IPS-20b (cell line): ENCODE results near the gene PNLIPRP3.

Experiments
- H3K27ac ChIP-seq: one replicate; pipeline ENCODE4 v1.5.1; 2013; ENCODE audit warnings: low read length
- H3K27me3 ChIP-seq: 2 replicates; pipeline ENCODE4 v1.6.1; 2013; ENCODE audit warnings: mild to moderate bottlenecking, low read length, inconsistent platforms; ENCODE audit not compliant: insufficient read depth
- H3K36me3 ChIP-seq: 2 replicates; pipeline ENCODE4 v1.6.1; 2013; ENCODE audit warnings: low read depth, mild to moderate bottlenecking, inconsistent platforms, low read length, moderate library complexity; ENCODE audit not compliant: insufficient read depth
- H3K4me1 ChIP-seq: 2 replicates; pipeline ENCODE4 v1.6.1; 2013; ENCODE audit warnings: mild to moderate bottlenecking, control low read depth, inconsistent platforms, low read length, moderate library complexity; ENCODE audit not compliant: insufficient read depth
- H3K4me3 ChIP-seq: 2 replicates; pipeline ENCODE4 v1.5.1; 2013; ENCODE audit warnings: mild to moderate bottlenecking, low read length, inconsistent platforms
- H3K9ac ChIP-seq: 2 replicates; pipeline ENCODE4 v1.6.1; 2013; ENCODE audit warnings: low read depth, mild to moderate bottlenecking, inconsistent platforms, low read length, moderate library complexity
- H3K9me3 ChIP-seq: 2 replicates; pipeline ENCODE4 v1.6.1; 2013; ENCODE audit warnings: mild to moderate bottlenecking, low read depth, low read length, inconsistent platforms; ENCODE audit not compliant: insufficient read depth

PNLIPRP3 gene

DNA sequence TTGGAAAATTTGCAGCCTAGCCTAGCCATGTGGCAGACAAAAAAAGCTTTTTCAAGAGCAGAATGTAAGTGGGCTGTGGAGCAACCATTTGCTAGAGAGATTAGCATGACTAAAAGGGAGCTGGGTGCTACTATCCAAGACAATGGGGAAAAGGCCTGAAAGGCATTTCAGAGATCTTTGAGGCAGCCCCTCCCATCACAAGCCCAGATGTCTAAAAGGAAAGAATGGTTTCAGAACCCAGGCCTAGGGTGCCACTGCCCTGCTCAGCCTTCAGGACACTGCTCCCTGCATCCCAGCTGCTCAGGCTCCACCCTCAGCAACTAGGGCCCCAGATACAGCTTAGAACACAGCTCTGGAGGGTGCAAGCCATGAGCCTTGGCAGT lies 24.7 kb downstream of the PNLIPRP3 start:
- Histone ChIP-seq H3K36me3 (no peaks in the 10 kb centered on the region), H3K4me1 (peaks cover 4% of the 10 kb centered on the region; the same call in 1 of the 2 replicates), H3K27ac (no peak overlapping the region), H3K27me3 (no peaks in the 10 kb centered on the region), H3K9me3 (peaks cover 4% of the 10 kb centered on the region; the same call in 1 of the 2 replicates), H3K9ac (peak overlapping the region; percentile 49; the same call in 1 of the 2 replicates), H3K4me3 (no peak overlapping the region)

DNA sequence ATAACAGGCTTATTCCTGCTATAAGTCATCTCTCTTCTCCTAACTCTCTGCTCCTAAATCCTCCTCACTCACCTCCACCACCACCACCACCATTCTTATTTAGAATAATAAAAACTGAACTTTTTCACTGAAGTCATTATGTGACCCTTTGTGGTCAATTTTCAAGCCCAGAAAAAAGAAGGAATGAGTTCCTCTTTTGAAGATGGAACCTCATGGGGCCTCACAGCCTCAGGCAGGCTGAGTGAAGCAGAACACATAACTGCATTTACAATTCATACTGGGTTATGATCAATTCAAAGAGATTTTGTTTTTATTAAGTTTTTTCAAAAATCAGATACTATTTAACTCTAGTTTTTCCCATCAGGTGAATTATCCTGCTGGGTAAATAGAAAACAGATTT lies 29.8 kb downstream of the PNLIPRP3 start:
- no peaks in the 10 kb centered on the region for H3K36me3 ChIP-seq
- H3K27me3 ChIP-seq = no peaks in the 10 kb centered on the region
- no peak overlapping the region for H3K4me3 ChIP-seq
- no peak overlapping the region for H3K9ac ChIP-seq
- no peaks in the 10 kb centered on the region; the same call in 1 of the 2 replicates for H3K9me3 ChIP-seq
- H3K4me1 ChIP-seq = peaks cover 4% of the 10 kb centered on the region; the same call in 1 of the 2 replicates
- no peak overlapping the region for H3K27ac ChIP-seq

DNA sequence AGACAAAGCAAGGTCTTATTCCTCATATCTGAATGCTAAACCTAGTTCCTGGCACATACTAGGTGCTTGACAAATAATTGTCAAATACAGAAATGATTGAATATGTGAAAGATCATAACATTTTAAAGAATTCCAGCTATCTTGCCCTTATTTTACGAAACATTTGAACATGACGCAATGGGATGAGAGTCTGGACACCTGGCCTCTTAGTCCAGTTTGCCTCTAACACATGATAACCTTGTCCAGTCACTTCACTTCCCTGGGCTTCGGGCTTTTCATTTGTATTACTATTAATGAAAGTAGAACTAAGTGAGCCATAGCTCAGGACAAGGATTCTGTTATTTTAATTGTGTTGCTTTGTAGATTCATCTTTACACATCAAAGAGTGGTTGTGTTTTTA lies 32.6 kb downstream of the PNLIPRP3 start:
- no peak overlapping the region for H3K27ac ChIP-seq
- no peaks in the 10 kb centered on the region for H3K36me3 ChIP-seq
- no peaks in the 10 kb centered on the region for H3K9me3 ChIP-seq
- no peak overlapping the region for H3K9ac ChIP-seq
- no peaks in the 10 kb centered on the region for H3K27me3 ChIP-seq
- H3K4me1 ChIP-seq = no peaks in the 10 kb centered on the region; the same call in 1 of the 2 replicates
- no peak overlapping the region for H3K4me3 ChIP-seq

DNA sequence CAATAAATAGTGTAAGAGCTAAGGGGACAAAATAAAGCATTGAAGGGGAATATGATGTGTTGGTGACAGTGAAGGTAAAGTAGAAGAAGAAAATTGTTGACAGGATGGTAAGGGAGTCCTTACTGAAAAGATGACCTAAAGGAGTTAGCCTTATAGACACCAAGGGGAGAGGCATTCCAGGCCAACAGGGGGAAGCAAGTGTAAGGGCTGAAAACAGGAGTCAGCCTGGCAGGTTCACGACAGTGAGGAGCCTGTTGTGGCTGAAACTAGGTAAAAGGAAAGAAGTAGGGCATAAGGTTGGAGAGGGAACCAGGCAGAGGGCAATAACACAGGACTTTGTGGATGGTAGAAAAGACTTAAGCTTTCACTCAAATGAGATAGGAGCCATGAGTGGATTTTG lies 34.0 kb downstream of the PNLIPRP3 start:
- Histone ChIP-seq H3K9me3 (no peaks in the 10 kb centered on the region), H3K9ac (no peak overlapping the region), H3K27ac (no peak overlapping the region), H3K4me1 (no peaks in the 10 kb centered on the region; the same call in 1 of the 2 replicates), H3K27me3 (no peaks in the 10 kb centered on the region), H3K36me3 (no peaks in the 10 kb centered on the region), H3K4me3 (no peak overlapping the region)

DNA sequence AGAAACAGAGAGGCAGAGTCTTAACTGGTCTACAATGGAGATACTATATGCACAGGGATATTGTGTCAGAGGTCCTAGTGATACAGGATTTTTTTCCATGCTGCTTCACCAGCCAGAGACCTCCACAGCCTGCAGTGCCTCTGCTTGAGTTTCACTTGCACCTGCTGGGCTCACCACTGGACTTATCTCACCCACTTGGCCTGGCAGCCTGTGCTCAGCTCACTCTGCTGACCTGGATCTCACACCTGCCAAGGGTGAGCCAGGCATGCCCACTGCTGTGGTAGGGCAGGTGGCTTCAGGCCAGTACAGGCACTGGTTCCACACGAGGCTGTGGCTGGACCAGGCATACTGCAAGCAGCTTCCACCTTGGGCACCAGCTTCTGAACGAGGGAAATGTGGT lies 36.6 kb downstream of the PNLIPRP3 start:
- no peak overlapping the region for H3K4me3 ChIP-seq
- H3K4me1 ChIP-seq = no peaks in the 10 kb centered on the region
- no peak overlapping the region for H3K27ac ChIP-seq
- H3K9ac ChIP-seq = no peak overlapping the region
- H3K9me3 ChIP-seq = no peaks in the 10 kb centered on the region
- H3K27me3 ChIP-seq = no peaks in the 10 kb centered on the region
- H3K36me3 ChIP-seq = no peaks in the 10 kb centered on the region

DNA sequence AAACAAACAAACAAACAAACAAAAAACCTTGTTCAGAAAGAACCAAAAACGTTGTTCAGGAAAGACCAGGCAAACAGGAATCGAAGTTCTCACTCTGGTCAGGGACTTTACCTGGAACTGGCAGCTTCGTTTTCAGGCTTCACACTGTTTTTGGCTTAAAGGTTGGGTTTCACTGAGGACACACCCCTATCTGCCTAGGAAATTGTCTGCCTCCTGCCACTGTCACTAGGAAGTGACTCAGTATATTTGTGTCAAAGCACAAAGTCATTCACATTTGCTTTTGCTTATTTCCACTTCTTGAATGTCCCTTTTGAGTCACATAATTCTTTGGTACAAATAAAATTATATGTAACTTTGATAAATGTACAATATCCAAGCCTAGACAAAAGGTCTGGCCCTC lies 37.9 kb downstream of the PNLIPRP3 start:
- Histone ChIP-seq H3K9me3 (no peaks in the 10 kb centered on the region), H3K27me3 (no peaks in the 10 kb centered on the region), H3K27ac (no peak overlapping the region), H3K4me3 (no peak overlapping the region), H3K4me1 (no peaks in the 10 kb centered on the region), H3K36me3 (no peaks in the 10 kb centered on the region), H3K9ac (no peak overlapping the region)

DNA sequence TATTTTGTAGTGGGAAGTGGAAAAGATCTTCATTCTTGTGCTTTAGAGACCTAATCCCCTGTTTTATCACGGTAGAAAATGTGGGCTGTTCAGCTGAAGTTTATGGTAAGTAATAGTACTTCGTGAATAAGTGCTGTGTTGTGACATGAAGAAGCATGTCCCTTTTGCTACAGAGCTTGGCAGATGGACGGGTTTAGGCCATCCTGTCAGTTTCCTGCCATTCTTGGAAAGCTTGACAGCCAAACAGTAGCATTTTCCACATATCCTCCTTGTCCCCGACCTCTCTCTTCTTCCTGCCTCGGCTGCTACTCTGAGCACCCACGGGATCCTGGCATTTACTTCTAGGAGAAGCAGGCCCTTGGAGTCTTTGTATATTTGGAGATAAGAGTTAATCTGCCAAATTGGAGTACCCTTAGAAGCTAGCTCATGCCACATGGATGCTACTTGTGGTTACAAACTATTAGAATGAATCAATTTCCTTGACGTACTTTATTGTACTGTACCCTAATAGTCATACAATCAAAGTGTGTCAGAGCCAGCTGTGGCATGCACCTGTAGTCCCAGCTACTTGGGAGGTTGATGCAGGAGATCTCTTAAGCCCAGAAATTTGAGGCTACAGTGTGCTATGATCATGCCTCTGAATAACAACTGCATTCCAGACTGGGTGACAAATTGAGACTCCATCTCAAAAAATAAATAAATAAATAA lies 39.2 kb downstream of the PNLIPRP3 start:
- Histone ChIP-seq H3K4me3 (no peak overlapping the region), H3K27me3 (no peaks in the 10 kb centered on the region), H3K4me1 (no peaks in the 10 kb centered on the region), H3K36me3 (no peaks in the 10 kb centered on the region), H3K9ac (no peak overlapping the region), H3K9me3 (no peaks in the 10 kb centered on the region), H3K27ac (no peak overlapping the region)

DNA sequence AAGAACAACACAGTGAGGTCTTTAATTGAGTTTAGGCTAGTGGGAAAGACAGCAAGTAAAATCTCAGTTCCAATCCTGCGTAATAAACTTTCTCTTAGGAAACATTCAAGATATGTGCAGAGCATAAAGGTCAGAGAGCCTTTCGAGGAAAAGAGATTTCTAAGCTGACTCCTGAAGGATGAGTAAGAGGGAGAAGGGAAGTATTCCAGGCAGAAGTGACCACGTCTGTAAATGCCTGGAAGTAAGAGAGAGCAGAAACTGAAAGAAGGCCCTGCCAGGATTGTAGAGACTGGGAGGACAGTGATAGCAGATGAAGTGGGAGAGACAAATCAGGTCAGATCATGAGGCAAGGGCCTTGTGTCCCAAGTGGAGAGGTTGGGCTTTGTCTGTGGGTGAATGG lies 41.8 kb downstream of the PNLIPRP3 start:
- no peaks in the 10 kb centered on the region for H3K4me1 ChIP-seq
- no peak overlapping the region for H3K27ac ChIP-seq
- no peak overlapping the region for H3K4me3 ChIP-seq
- no peak overlapping the region for H3K9ac ChIP-seq
- no peaks in the 10 kb centered on the region for H3K9me3 ChIP-seq
- H3K36me3 ChIP-seq = no peaks in the 10 kb centered on the region
- H3K27me3 ChIP-seq = no peaks in the 10 kb centered on the region

DNA sequence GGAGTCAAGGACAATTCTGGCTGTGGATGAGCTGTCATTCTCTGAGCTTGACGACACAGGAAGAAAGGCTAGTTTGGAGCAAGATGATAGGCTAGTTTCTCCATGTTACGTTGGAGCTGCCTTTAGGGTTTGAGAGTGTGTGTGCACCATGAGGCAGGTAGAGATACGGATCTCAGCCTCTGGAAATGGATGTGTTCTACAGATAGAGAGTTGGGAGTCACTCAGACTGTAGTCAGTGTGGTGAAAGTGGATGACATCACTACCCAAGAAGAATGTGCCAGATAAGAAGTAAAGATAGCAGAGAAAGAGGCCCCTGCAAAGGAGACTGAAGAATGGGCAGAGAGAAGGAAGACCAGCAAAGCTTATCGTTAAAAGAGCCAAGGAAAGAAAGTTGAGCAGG lies 42.4 kb downstream of the PNLIPRP3 start:
- H3K4me3 ChIP-seq = no peak overlapping the region
- H3K4me1 ChIP-seq = no peaks in the 10 kb centered on the region
- H3K9ac ChIP-seq = no peak overlapping the region
- H3K27me3 ChIP-seq = no peaks in the 10 kb centered on the region
- no peaks in the 10 kb centered on the region for H3K36me3 ChIP-seq
- no peak overlapping the region for H3K27ac ChIP-seq
- no peaks in the 10 kb centered on the region for H3K9me3 ChIP-seq

DNA sequence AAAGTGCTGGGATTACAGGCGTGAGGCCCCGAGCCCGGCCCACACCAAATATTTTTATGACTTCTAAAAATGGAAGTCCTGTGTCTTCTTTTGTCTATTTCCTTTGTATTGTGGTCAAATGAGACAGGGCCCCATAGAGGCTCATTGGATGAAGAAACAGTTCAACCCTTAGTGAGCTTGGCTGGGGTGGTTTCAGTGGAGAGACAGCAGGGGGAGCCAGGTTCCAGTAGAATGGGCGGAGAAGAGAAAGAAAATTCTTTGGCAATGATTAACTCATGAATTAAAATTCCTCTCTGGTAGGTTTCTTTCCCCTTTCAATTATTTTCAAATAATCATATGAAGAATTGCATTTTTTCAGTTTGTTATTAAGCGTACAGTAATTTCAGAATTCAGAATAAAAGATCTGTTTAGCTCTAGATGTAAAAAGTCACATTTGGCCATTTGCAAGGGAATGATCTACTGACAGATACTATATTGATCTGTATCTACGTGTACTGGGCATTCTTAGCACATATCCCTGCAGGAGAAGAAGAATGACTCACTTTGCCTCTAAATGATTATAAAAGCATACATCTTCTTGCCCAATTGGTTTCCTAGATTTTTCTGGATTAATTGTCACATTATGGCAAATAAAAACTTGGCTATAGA lies 43.2 kb downstream of the PNLIPRP3 start:
- Histone ChIP-seq H3K27ac (no peak overlapping the region), H3K9ac (no peak overlapping the region), H3K4me3 (no peak overlapping the region), H3K36me3 (no peaks in the 10 kb centered on the region), H3K27me3 (no peaks in the 10 kb centered on the region), H3K4me1 (no peaks in the 10 kb centered on the region), H3K9me3 (no peaks in the 10 kb centered on the region)

DNA sequence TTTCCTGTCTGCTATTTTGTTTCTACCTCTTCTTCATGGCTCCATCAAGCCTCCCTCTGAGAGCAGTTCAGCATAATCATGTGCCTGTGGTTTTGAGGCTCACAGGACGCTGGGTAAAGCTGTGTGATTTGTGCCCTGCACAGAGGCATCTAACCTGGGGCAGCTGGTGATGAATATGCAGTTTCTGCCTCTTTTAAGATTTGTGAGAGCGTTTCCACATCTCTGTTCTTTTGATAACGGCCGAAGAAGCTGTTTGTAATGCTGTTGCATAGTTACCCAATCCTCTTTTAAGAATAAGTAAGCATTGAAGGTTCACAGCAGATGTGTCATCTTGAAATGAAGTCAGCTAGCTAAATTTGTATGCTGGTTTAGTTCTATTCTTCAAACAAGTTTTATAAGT lies 45.2 kb downstream of the PNLIPRP3 start:
- H3K27ac ChIP-seq = no peak overlapping the region
- H3K9ac ChIP-seq = no peak overlapping the region
- H3K4me1 ChIP-seq = no peaks in the 10 kb centered on the region
- H3K36me3 ChIP-seq = no peaks in the 10 kb centered on the region
- H3K4me3 ChIP-seq = no peak overlapping the region
- no peaks in the 10 kb centered on the region for H3K27me3 ChIP-seq
- no peaks in the 10 kb centered on the region for H3K9me3 ChIP-seq

DNA sequence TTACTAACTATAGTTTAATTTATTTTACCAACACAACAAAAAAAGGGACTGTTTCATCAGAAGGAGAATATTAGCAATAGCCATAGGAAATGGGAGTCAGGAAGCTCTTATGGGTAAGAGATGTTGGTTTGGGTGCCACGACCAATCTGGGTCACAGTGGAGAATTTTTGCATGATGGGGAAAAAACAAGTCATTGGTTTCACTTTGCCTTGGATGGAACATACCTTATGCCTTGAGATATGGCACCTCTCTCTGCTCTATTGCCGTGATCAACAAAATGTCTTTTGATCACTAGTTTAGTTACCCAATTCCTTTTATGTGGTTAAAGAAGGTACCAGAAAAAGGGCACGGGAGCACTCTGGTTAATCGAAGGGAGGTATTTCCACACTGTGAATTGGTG lies 48.2 kb downstream of the PNLIPRP3 start:
- no peaks in the 10 kb centered on the region for H3K27me3 ChIP-seq
- H3K4me1 ChIP-seq = no peaks in the 10 kb centered on the region
- no peaks in the 10 kb centered on the region for H3K9me3 ChIP-seq
- H3K9ac ChIP-seq = no peak overlapping the region
- H3K27ac ChIP-seq = no peak overlapping the region
- no peaks in the 10 kb centered on the region for H3K36me3 ChIP-seq
- H3K4me3 ChIP-seq = no peak overlapping the region
